Measurements from ENCODE around the gene MTF2. TPM values are rescaled to one million over a fixed set of nuclear protein-coding genes. Genes with fewer than 3 reads are reported as not detected.

The MTF2 gene
- total RNA-seq, 2 donors from 2014 or later = 10.4 to 31.5 TPM

- no peak overlapping the region for H3K4me3 ChIP-seq
- H3K27ac ChIP-seq = no peak overlapping the region
- intact Hi-C loops (cut with DNase I) = no loop called here
- TF ChIP-seq POLR2A (IDR thresholded peaks at IDR 0.05) (no peak), POLR2AphosphoS5 (IDR thresholded peaks at IDR 0.05) (no peak), CTCF (IDR thresholded peaks at IDR 0.05) (no peak)
- no peaks in the 10 kb centered on the region for H3K27me3 ChIP-seq (replicated peaks; ENCODE audit: insufficient read depth)
- no peak for DNase-seq (ENCODE audit: low spot score)
- no peaks in the 10 kb centered on the region for H3K9me3 ChIP-seq
- H3K36me3 ChIP-seq = no peaks in the 10 kb centered on the region
- no peaks in the 10 kb centered on the region for H3K4me1 ChIP-seq (replicated peaks)
- WGBS = 92% methylated on average over 5 of the region's 5 CpGs
Measured at GRCh38 chr1:93136445-93136844, 57.4 kb downstream of the MTF2 start.

- no peaks in the 10 kb centered on the region for H3K4me1 ChIP-seq (replicated peaks)
- TF ChIP-seq POLR2A (IDR thresholded peaks at IDR 0.05) (no peak), CTCF (IDR thresholded peaks at IDR 0.05) (no peak), POLR2AphosphoS5 (IDR thresholded peaks at IDR 0.05) (no peak)
- H3K9me3 ChIP-seq = no peaks in the 10 kb centered on the region
- intact Hi-C loops (cut with DNase I) = no loop called here
- H3K36me3 ChIP-seq = no peaks in the 10 kb centered on the region
- H3K27me3 ChIP-seq (replicated peaks; ENCODE audit: insufficient read depth) = no peaks in the 10 kb centered on the region
- no peak overlapping the region for H3K27ac ChIP-seq
- no peak for DNase-seq (ENCODE audit: low spot score)
- WGBS = 33% methylated on average over 3 of the region's 3 CpGs
- H3K4me3 ChIP-seq = no peak overlapping the region
Measured at GRCh38 chr1:93137604-93138292, 58.7 kb downstream of the MTF2 start.

- Histone ChIP-seq H3K4me3 (no peak overlapping the region), H3K4me1 (replicated peaks) (no peaks in the 10 kb centered on the region), H3K27ac (no peak overlapping the region), H3K27me3 (replicated peaks; ENCODE audit: insufficient read depth) (no peaks in the 10 kb centered on the region), H3K9me3 (no peaks in the 10 kb centered on the region), H3K36me3 (no peaks in the 10 kb centered on the region)
- intact Hi-C loops (cut with DNase I) = no loop called here
- no peak for DNase-seq (ENCODE audit: low spot score)
- TF ChIP-seq POLR2A (IDR thresholded peaks at IDR 0.05) (no peak), CTCF (IDR thresholded peaks at IDR 0.05) (no peak), POLR2AphosphoS5 (IDR thresholded peaks at IDR 0.05) (no peak)
- 91% methylated on average over 1 of the region's 1 CpG for WGBS
Measured at GRCh38 chr1:93140106-93140505, 61.0 kb downstream of the MTF2 start.

- 90% methylated on average over 2 of the region's 2 CpGs for WGBS
- Histone ChIP-seq H3K4me3 (no peak overlapping the region), H3K36me3 (no peaks in the 10 kb centered on the region), H3K9me3 (no peaks in the 10 kb centered on the region), H3K27me3 (replicated peaks; ENCODE audit: insufficient read depth) (no peaks in the 10 kb centered on the region), H3K4me1 (replicated peaks) (no peaks in the 10 kb centered on the region), H3K27ac (no peak overlapping the region)
- intact Hi-C loops (cut with DNase I) = no loop called here
- TF ChIP-seq POLR2AphosphoS5 (IDR thresholded peaks at IDR 0.05) (no peak), CTCF (IDR thresholded peaks at IDR 0.05) (no peak), POLR2A (IDR thresholded peaks at IDR 0.05) (no peak)
- DNase-seq (ENCODE audit: low spot score) = no peak
Measured at GRCh38 chr1:93142161-93142560, 63.1 kb downstream of the MTF2 start.

GRCh38 chr1:93143136-93143535, 64.1 kb downstream of the MTF2 start:
- Histone ChIP-seq H3K27me3 (replicated peaks; ENCODE audit: insufficient read depth) (no peaks in the 10 kb centered on the region), H3K4me1 (replicated peaks) (no peaks in the 10 kb centered on the region), H3K9me3 (no peaks in the 10 kb centered on the region), H3K4me3 (no peak overlapping the region), H3K27ac (no peak overlapping the region), H3K36me3 (no peaks in the 10 kb centered on the region)
- DNase-seq (ENCODE audit: low spot score) = no peak
- intact Hi-C loops (cut with DNase I) = no loop called here
- TF ChIP-seq POLR2A (IDR thresholded peaks at IDR 0.05) (no peak), POLR2AphosphoS5 (IDR thresholded peaks at IDR 0.05) (no peak), CTCF (IDR thresholded peaks at IDR 0.05) (no peak)
- WGBS = 44% methylated on average over 1 of the region's 1 CpG
